GM18508 (cell line): Measurements from ENCODE around the gene LST1.
A peak's percentile ranks its signal among the peaks of the same experiment; 100 is the strongest.

Experiments used
- ATAC-seq: cut with Tn5 transposase; IDR thresholded peaks from one replicate; pipeline ENCODE4 v1.9.1; 2021; ENCODE audit warnings: moderate number of reproducible peaks; ENCODE audit not compliant: insufficient read depth, unreplicated experiment

Gene LST1

DNA sequence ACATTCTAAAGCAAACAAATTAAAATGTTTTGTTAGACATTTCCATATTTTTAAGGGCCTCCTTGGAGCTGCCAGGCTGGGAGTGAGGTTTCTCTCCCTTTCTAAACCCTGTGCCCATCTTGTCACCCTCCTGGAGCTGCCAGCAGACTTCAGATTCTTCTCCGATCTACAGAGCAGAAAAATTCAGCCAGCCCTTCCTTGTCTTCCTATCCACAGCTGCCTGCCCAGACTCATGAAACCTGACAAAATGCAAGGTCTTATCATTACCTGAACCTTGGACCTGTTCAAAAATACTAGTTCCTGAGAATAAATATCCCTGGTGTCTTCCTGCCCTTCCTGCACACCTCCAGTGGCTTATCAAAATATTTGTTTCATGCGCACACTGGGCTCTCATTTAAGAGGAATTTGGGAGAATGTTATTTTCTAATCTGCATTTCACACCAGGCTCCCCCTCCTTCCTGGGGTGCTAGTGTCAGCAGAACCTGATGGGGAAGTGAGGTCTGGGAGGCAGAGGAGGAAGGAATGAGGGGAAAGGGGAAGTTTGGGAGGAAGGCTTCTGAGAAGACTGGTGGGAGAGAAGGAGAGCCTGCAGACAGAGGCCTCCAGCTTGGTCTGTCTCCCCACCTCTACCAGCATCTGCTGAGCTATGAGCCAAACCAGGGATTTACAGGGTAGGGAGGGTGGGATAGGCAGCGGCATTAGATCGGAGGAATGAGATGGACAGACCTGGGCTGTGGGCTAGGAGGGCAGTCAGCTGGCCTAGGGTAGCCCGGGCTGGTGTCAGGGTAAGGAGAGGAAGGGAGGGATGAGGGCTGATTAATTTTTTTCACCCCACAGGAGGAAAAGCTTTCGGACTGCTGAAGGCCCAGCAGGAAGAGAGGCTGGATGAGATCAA lies 28.9 kb downstream of the LST1 start, which contains the start of gene AIF1:
Gene AIF1 (plus strand): TSS at position 551 of the 895 bp plus-strand sequence. CDS start 96 bp downstream, at position 647.
- ATAC-seq, result no peak

GRCh38 chr6:31615748-31616147 lies 29.7 kb downstream of the LST1 start:
- no peak for ATAC-seq

DNA sequence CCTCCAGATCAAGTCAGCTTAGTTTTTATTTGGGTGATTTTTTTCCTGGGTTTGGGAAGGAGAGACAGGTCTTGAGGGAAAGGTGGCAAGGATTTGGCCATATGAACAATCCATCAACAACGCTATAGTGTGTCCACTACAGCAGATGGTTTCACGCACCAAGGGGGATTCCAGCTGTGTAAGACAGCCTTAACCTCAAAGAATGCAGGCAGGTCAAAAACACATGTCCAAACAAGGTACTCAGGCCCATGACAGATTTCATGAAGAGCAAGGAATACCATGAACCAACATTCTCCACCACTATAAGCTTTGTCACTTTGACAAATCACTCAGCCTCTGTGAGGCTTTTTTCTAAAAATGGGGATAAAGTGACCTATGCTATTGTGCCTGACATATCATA lies 30.9 kb downstream of the LST1 start:
- ATAC-seq, result no peak

GRCh38 chr6:31619805-31620585 lies 33.9 kb downstream of the LST1 start:
- ATAC-seq, result peak; percentile 60

DNA sequence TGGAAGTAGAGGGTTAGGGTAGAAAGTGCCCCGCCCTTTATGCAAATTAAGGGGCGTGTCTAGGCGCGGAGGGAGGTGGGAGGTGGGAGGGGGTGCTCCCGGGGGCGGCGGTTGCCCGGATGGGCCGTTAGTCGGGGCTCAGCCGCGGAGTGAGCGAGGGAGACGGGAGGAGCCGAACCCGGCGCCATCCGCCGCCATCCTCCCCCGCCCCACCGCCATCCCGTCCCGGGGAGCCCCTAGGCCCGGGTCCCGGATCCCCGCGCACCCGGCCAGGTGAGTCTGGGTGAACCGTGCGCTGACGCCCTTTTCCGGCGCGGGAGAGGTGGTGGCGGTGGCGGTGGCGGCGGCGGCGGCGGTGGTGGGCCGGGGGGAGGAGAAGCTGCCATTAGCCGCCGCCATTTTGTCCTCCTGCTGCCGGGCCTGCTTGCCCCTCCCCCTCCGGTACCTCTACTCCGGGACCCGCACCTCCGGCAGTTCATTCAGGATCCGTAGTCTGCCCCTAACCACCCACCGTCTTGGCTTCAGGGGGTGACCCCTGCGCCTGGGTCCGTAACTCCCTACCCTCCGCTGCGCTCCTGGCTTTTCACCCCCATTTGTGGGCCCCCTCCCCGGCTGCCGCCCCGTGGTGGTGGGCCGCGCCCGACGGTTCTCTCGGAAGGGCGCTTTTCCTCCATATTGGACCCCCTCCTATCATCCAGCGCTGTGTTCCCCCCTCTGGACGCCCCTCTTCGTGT lies 34.7 kb downstream of the LST1 start, which contains the start of gene PRRC2A:
Gene PRRC2A (plus strand): TSS at position 130 of the 734 bp plus-strand sequence. CDS start 2,075 bp downstream, outside the sequence.
- ATAC-seq, result peak; percentile 8

DNA sequence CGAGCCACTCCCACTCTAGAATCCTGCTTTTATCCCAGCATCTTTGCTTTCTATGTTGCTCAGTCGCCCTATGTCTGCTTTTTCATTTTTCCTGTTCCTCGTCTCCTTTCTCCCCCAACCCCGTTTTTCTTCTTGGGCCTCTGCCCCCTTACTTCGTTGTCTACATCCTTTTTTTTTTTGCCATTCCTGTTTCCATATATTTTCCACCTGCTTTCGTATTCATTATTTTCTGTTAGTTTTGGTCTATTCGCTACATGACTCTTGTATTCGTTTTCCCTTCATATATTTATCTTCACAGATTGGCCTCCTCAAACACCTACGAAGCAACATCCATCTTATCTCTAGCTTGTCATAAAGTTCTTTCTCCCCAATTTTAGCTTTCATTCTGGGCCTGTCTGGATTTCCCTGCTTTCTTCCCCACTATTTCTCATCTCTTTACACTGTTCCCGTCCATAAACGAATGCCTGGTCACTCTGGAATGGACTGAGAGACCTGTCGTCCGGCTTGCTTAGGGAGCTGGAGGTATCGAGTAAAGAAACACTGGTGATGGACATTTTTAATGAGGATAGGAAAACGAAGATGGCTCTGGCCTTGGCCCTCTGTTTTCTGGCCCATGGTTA lies 35.4 kb downstream of the LST1 start:
- ATAC-seq, result no peak

- no peak for ATAC-seq
Measured at GRCh38 chr6:31621991-31622390, 35.9 kb downstream of the LST1 start.

DNA sequence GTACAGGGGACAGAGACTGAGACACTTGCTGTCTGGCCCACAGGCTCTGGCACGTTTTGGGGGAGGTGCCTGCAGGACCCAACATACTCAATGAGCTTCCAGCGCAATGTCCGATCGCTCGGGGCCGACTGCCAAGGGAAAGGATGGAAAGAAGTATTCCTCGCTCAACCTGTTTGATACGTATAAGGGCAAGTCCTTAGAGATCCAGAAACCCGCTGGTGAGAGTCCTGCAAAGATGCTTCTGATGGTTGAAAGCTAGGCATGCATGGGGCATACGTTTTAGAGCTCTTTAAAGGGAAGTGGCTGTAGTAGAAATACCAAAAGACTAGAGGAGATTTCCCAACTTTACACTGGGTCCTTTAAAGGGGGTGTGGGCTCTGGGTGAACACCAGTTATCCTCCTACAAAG lies 36.6 kb downstream of the LST1 start:
- no peak for ATAC-seq

DNA sequence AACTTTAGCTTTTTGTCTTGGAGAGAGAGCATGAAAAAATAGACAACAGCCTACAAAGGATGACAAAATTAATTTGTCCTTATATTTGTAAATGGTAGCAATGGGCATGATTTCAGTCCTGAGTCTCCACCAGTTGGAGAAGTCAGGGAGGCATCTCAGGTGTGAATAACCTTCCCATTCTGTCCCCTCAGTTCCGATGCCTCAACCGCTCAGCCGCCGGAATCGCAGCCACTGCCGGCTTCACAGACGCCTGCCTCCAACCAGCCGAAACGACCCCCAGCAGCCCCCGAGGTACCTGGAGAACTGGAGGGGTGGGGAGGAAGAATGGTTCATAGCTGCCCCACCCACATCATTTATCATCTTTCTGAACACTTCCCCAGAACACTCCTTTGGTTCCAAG lies 38.0 kb downstream of the LST1 start:
- ATAC-seq, result no peak

- ATAC-seq, result no peak
Measured at GRCh38 chr6:31626952-31627351, 40.9 kb downstream of the LST1 start.

GRCh38 chr6:31627690-31628287 lies 41.7 kb downstream of the LST1 start:
- no peak for ATAC-seq

- ATAC-seq, result no peak
Measured at GRCh38 chr6:31629014-31629413, 42.9 kb downstream of the LST1 start.

GRCh38 chr6:31630177-31630934 lies 44.3 kb downstream of the LST1 start:
- no peak for ATAC-seq

GRCh38 chr6:31631209-31631608 lies 45.1 kb downstream of the LST1 start:
- ATAC-seq, result no peak

DNA sequence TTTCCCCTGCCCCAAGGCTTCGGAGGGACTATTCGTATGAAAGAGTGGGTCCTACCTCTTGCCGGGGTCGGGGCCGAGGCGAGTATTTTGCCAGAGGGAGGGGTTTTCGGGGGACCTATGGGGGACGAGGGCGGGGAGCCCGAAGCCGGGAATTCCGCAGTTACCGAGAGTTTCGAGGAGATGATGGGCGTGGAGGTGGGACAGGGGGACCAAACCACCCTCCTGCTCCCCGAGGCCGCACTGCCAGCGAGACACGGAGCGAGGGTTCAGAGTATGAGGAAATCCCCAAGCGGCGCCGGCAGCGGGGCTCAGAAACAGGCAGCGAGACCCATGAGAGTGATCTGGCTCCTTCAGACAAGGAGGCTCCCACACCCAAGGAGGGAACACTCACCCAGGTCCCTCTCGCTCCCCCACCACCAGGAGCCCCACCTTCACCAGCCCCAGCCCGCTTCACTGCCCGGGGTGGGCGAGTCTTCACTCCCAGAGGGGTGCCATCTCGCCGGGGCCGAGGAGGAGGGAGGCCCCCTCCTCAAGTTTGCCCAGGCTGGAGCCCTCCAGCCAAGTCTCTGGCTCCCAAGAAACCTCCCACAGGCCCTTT lies 45.7 kb downstream of the LST1 start:
- no peak for ATAC-seq

- ATAC-seq, result no peak
Measured at GRCh38 chr6:31632279-31632946, 46.3 kb downstream of the LST1 start.

DNA sequence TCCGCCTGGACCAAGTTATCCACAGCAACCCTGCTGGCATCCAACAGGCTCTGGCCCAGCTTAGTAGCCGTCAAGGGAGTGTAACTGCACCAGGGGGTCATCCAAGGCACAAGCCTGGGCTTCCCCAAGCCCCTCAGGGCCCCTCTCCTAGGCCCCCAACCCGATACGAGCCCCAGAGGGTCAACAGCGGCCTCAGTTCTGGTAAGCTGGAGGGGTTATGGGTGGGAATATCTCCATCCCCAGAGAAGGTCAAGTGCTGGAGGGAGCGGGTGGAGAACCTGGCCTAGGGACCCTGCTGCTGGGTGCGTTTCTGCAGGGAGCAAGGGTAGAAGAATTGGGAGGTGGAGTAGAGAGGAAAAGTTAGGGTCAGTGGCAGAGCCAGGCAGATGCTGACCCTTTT lies 47.4 kb downstream of the LST1 start:
- ATAC-seq, result no peak

DNA sequence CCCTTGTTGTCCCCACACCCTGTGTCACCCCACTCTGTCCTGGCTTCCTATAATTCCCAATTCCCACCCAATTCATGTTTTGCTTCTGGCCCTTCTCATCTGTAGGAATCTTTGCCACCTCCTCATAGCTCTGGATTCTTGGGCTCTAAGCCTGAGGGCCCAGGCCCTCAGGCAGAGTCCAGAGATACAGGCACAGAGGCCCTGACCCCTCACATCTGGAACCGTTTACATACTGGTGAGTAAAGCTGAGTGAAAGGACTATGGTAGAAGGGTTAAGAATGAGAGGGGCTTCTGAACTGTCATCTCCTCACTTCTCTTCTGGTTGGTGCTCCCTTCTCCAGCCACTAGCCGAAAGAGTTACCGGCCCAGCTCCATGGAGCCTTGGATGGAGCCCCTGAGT lies 48.1 kb downstream of the LST1 start:
- no peak for ATAC-seq
